NOMO-1 (cell line): ENCODE results near the gene IMP4.
"Not testable (repeated sequence)": the region's sequence is repeated elsewhere in the genome, so short reads cannot be mapped to it uniquely, and the experiment has no call there.

Source experiments
- DNase-seq, 2 experiments: peaks; one replicate each; lab custom pipeline; 2025; ENCODE audit not compliant: unreplicated experiment in 2 of 2; lab: John Stamatoyannopoulos, UW

The IMP4 gene, protein sequence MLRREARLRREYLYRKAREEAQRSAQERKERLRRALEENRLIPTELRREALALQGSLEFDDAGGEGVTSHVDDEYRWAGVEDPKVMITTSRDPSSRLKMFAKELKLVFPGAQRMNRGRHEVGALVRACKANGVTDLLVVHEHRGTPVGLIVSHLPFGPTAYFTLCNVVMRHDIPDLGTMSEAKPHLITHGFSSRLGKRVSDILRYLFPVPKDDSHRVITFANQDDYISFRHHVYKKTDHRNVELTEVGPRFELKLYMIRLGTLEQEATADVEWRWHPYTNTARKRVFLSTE

DNA sequence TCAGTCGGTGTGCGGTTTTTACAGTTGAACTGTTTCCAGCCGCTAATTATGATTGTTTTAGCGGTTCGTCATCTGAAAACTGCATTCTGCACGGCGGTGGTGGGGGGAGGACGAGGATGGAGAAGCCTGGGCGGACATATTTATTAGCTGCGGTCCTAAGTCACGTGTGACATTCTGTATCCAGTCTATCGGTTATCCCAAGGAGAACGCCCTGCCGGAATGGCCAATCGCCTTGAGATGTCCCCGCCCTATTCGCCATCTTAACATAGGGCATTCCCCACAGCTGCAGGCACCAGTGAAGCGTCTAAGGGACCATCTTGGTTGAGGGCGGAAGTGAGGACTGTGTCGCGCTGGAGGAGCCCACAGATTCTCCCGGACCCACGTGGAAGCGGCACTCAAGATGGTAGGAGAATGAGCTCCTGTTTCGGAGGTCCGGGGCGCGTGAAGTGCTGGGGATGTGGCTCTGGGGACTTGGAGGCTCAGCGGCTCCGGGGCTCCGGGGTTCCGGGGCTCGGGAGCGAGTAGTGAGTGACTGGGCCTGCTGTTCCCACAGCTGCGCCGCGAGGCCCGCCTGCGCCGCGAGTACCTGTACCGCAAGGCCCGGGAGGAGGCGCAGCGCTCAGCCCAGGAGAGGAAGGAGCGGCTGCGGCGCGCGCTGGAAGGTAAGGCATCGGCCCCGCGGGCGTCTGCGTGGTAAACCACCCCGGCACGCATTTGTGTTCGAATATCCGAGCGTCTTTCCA lies at the start of gene IMP4:
IMP4 (plus strand) TSS at position 365 of the 743 bp plus-strand sequence; CDS start at position 401, 36 bp downstream.
- DNase-seq: peak; percentile 97 to 98

DNA sequence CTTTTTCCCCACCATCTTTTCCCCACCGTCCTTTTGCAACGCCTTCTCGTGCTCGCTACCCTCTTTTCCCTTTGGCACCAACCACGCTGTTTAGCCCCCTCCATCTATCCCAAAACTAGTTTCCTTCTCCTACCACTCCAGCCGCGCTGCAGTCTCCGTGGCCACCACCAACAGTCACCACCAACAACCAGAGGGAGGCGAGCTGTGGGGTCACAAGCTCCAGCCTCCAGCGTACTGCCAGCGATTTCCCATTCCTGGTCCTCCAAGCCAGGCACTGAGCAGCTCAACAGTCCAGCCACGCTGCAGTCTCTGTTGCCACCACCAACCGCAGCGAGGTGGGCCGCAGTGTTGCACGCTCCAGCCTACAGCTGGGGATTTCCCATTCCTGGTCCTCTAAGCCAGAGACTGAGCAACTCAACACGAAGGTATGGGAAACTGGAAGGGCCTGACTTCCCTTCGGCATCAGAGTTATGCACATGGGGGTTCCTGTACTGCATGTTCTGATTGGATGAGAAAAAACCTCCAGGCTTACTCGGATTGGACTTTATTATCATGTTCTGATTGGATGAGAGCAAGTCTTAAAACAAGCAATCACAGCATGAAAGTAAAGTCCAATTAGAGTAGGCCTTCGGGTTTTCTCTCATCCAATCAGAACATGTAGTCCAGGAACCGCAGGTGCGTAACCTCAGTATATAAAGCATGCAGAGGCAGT lies 42.3 kb upstream of the IMP4 start:
- DNase-seq: no peak

DNA sequence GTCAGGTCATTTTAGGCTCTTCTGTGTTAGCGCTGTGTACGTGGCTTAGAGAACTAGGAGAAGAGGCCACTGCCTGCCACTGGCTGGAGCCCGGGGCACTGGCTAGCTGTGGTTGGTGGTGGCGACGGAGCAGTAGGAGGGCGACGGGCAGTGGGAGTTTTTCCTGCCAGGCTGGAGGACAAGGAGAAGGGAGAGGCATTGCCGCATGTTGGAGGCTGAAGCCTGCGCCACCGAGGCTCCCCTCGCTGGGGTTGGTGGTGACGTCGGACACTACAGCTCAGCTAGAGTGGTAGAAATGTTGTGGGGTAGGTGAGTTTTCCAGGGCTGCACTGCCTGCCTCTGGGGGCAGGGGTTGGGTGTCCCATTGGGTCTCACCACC lies 41.7 kb upstream of the IMP4 start:
- no peak for DNase-seq

DNA sequence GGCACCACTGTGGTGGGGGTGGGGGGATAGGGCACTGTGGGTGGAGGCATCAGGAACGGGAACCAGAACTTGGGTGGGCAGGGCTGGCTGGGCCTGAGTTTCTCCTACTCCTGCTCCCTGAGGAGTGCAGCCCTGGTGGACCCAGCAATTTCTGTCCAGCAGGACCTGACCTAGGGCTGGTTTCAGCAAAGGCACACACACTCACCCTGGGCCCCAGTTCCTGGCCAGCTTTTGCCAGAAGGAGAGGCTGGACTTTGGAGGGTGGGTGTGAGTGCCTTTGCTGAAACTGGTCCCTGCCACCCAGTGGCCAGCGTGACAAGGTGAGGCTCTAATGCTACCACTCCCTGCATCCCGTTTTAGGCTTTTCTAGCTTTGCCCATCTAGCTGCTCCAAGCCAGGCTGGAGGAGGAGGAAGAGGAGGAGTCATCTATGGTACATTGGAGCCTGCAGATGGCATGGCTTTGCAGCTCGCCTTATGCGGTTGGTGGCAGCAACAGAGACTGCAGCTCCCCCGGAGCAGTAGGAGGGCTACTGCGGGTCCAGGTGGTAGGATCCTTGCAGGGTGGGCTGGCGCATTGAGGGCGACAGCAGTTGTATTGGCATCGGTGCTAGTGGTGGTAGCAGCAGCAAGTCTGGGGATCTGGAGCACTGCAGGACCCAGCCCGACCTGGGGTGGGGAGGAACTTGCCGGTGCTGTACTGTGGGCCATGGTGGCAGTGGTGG lies 40.4 kb upstream of the IMP4 start:
- no peak for DNase-seq

DNA sequence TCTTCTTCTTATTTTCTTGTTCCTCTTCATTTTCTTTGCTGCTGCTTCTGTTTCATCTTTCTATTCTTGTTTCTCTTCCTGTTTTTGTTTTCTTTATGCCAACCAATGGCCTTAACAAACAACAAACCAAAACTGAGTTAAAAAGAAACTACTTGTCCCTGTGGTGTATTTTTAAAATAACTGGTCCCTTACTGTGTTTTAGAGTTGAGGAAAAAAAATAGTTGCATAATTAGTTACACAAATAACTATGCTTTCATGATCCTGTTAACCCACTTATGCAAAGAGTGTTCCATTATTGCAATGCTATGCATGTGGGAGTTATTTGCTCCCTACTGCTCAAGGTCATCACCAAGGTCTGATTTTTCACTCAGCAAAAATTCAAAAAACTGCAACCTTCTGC lies 39.5 kb upstream of the IMP4 start:
- no peak for DNase-seq

DNA sequence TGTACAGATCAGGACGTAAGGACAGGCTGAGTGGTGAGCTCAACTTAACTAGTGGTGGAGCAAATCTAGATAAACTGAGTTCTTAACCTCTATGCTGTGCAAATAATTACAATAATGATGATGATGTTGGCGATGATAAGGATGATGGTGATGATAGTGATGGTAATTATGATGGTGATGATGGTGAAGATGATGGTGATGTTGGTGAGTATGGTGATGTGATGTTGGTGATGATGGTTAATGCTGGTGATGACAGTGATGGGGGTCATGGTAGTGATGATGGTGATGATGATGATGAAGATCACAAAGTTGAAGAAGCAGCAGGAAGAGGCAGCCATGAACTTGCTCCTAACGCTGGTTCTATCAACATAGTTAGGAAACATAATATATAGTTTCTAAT lies 38.0 kb upstream of the IMP4 start:
- DNase-seq: no peak

DNA sequence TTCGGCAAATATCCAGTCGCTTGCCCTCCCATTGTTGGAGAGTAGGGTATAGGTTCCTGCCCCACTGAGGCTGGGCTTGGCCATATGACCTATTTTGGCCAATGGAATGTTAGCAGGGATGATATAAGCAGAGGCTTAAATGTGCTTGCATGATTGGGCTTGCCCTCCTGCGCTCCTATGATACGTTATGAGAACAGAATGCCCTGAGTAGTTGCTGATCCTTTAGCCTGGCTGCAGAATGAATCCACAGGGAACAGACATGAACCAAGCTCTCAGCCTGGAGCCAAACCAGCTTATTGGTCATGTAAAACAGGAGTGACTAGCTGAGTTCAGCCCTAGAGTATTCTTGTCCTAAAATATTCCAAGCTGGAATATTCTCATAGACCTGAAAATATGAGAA lies 34.8 kb upstream of the IMP4 start:
- no peak for DNase-seq

DNA sequence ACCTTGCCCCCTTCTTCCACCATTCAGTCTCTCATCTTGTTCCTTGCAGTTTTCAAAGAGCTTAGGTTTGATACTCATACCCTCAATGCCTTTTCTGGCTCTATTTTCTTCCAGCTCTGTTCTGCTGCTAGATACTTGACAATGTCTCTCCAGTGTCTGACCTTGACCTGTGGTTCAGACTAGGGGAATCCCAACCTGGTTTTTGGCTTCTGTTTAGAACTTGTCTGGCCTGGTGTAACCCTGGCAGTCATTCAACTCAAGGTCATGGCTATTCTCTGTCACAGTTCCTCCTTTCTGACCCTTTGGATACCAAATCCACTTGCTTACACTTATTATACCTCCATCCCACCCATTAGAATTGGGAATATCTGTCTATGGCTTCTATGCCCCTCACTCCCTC lies 31.8 kb upstream of the IMP4 start:
- no peak for DNase-seq

DNA sequence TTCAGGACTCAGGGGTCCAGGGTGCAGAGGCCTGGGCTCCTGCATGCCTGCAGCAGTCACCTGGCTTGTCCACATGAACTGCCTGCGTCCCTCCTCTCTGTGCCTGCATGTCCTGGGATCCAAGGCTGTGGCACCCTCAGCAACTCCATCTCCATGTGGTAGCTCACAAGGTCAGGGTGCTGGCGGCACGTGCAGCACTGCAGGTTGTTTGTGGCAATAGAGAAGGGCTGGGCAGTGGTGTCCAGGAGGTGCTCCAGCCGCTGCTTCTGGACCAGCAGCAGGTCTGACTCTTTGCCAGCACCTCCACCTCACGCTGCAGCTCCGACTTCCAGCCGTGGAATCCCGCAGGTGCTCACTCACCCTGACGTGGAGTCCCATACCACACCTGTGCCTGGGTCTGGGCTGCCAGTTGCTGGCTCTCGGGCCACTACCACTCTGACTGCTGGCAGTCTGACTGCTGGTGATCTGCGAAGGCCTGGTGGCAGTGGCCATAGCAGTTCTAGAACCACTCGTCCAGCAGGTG lies 28.8 kb upstream of the IMP4 start:
- no peak for DNase-seq

DNA sequence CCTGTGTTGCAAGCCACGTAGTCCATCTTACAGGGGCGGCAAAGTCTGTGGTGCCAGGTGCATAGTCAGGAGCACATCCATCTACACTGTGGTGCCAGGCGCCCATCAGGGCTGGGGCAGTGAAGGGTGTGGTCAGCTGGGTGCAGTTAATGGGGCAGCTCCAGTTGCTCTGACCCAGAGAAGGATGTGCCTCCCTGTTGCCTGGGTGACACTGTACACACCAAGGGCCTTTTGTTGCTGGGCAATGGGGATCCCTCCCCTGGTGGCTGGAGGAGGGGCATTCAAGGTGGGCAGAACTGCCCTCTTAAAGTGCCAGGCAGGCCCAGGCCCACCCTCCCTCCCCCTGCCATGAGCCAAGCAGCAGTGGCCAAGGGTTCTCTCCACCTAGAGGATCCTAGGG lies 28.3 kb upstream of the IMP4 start:
- DNase-seq: no peak

DNA sequence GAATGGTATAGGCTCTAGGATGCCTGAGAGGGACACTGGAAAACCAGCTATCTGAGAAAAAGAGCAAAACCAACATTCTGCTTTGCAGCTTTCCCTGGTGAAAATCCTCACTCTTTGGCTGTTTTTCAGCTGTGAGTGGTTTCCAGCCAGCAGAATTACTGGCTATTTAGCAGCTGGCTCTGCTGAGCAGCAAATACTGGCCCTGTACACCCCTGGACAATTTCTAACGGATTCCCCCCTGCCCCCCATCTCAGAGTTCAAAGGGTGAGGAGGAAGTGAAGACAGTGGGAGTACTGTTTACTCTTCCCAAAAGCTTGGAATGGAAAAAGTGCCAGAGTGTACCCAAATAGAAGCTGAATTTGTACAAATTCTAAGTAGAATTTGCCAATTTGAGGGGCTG lies 26.1 kb upstream of the IMP4 start:
- DNase-seq: no peak

DNA sequence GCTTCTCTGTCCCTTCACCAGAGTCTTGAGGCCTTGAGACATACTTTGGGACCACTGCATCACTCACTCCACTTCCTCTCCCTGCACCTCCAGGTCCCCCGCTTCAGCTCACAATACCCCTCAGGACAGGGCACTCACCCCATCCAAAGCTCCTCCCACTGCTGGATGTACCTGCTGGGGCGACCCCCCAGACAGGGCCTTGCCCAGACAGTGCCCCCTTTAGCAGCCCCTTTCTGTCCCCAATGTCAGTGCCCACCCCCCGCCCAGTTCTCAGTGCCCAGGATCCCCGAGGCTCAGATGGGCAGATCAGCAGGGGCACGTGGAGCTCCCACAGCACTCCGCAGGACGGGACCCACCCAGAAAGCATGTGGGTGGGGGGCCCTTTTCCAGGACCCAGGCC lies 23.8 kb upstream of the IMP4 start:
- no peak for DNase-seq

DNA sequence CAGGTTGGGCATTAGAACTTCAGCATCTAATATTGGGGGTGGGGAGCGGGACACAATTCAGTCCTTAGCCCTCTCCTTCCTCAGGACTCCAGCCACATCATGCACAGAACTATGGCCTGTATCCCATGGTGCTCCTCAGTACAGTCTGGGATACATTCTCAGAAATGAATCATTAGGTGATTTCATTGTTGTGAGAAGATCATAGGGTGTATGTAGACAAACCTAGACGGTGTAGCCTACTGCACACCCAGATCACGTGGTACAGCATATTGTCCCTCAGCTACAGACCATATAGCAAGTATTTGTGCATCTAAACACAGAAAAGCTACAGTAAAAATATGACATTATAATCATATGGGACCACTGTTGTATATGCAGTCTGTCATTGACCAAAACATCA lies 23.2 kb upstream of the IMP4 start:
- no peak for DNase-seq

DNA sequence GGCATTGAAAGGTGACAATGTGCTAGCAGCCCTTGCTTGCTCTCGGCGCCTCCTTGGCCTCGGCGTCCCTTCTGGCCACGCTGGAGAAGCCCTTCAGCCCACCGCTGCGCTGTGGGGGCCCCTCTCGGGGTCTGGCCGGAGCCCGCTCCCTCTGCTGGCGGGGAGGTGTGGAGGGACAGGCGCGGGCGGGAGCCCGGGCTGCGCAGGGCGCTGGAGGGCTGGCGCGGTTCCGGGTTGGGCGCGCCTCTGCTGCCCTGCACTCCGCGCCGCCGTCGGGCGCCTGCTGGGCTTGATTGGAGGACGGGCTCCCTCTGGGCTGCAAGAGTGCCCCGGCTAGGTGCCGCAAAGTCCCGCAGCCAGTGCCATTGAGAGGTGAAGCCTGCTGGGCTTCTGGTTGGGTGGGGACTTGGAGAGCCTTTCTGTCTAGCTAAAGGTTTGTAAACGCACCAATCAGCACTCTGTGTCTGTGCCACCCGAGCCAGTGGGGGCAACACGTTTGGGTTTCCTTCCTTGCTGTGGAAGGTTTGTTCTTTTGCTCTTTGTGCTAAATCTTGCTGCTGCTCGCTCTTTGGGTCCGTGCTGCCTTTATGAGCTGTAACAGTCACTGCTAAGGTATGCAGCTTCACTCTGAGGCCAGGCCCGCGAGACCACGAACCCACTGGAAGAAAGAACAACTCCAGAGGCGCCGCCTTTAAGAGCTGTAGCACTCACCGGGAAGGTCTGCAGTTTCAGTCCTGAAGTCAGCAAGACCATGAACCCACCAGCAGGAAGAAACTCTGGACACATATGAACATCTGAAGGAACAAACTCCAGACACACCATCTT lies 14.8 kb upstream of the IMP4 start:
- DNase-seq: no peak

DNA sequence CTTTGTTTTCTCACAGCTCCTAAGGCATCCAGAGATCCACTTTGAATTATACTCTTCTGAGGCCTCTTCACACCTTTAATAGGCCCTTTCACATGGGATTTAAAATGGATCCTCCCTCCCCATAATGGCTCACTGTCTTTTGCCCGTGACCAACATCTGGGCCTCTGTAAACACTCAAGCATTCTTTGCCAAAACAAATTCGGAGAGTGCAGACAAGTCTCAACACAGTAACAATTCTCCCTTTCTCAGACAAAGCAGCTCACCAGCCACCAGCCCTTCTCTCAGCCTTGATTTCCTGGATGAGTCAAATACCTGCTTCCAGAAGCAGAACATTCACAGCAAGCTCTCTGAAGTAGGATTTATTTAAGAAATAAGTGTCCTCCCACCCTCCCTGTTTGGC lies 14.0 kb upstream of the IMP4 start:
- no peak for DNase-seq

DNA sequence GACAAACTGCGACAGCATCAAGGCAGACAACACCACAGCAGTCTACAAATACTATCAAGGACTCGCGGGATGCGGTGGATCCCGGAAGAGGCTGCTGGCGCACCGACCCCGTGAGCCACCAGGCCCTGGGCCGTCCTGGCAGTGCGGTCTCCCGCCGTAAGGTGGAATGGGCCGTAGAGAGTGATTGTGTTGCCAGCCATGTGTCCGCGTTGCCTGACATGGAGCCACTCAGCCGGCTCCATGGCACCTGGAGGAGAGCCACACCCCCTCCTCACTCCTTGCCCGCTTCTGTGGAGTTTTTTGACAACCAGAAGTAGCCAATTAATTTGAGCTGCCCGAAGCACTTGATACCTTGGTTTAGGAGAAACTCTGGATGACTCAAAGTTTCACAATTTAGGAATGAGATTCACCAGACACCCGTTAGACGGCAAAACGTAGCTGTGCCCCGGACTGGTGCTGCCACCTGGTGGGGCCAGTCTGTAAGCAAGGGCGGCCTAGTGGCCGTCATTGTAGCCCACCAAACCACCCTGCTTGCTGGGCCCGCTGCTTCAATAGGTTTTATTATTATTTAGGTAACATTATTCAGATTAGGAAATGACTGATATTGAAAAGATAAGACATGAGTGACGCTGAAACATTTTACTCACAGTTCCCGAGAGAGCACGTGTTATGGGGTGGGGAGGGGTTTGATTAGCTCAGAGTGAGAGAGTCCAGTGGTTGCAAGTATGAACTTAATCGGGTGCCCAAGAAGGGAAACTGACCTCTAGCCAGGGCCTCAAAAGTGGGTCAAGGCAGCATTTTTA lies 10.2 kb upstream of the IMP4 start:
- DNase-seq: peak; percentile 31 to 51

DNA sequence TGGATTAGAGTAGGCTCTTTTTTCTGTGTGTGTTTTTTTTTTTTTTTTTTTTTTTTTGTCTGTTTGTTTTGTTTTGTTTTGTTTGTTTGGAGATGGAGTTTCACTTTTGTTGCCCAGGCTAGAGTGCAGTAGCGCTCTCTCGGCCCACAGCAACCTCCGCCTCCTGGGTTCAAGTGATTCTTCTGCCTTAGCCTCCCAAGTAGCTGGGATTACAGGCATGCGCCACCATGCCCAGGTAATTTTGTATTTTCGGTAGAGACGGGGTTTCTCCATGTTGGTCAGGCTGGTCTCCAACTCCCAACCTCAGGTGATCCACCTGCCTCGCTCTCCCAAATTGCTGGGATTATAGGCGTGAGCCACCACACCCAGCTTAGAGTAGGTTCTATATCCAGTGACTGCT lies 9.4 kb upstream of the IMP4 start:
- not testable (repeated sequence) for DNase-seq

DNA sequence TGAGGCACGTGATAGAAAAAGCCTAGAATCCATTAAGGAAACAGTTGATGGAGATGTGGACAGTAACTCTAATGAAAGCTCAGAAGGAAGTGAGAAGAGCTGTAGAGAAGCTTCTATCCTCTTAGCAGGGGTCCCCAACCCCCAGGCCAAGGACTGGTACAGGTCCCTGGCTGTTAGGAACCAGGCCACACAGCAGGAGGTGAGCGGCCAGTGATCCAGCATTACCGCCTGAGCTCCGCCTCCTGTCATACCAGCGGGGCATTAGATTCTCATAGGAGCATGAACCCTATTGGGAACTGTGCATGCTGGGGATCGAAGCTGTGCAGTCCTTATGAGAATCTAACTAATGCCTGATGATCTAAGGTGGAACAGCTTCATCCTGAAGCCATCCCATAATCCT lies 8.7 kb upstream of the IMP4 start:
- no peak for DNase-seq

DNA sequence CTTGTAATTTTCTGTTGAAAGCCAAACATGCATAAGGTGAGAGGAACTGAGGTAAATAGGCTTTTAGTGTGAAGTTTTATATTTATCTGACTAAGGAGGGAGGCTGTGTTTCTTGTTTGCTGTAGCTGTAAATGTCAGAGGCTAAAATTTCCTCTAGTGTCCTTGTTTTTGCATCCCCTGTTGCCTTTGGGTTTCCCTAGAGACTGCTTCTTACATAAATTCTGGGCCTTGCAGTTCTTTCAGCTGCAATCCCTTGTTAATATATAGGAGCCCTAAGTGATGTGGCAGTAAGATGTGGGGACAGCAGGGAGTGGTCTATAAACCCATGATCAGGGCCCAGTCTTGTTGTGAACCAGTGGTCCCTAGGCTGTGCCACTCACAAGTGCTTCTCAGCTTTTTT lies 7.5 kb upstream of the IMP4 start:
- DNase-seq: no peak
